GM12878 (cell line): Measurements from ENCODE around the gene BTBD10. TPM values are rescaled to one million over a fixed set of nuclear protein-coding genes. Genes with fewer than 3 reads are reported as not detected.

Experiments
- ATAC-seq: fragments of 200-7000 bp; cut with Tn5 transposase; 3 replicates; pipeline ENCODE4 v1.9.1; 2020; ENCODE audit warnings: mild to moderate bottlenecking, moderate library complexity
- BruUV-seq: library from RNA; stranded (reverse); fragments of 400-500 nt; replicated peaks from 2 replicates; lab custom pipeline; 2021; lab: Mats Ljungman, UMichigan
- CTCF ChIA-PET: fragments of 300-600 bp; sonication (Branson Sonifier 250); formaldehyde crosslinking; extraction: SDS; loops from one replicate; lab custom pipeline; 2021; ENCODE audit warnings: inconsistent platforms; lab: Yijun Ruan, JAX
- POLR2A ChIA-PET: fragments of 350-600 bp; formaldehyde crosslinking; extraction: SDS; loops from one replicate; lab custom pipeline; 2021; ENCODE audit warnings: inconsistent platforms; lab: Charles Lee
- RAD21 ChIA-PET: fragments of 300-600 bp; sonication (Branson Sonifier 250); formaldehyde crosslinking; loops from one replicate; lab custom pipeline; 2023; ENCODE audit warnings: antibody characterized with exemption; ENCODE audit not compliant: unreplicated experiment; lab: Charles Lee
- SMC1A ChIA-PET: fragments of 300-600 bp; sonication (Branson Sonifier 250); formaldehyde crosslinking; loops from one replicate; lab custom pipeline; 2023; ENCODE audit not compliant: unreplicated experiment, uncharacterized antibody; lab: Charles Lee
- DNase-seq: peaks from one replicate; pipeline ENCODE4 v3.0.0-alpha.2; 2011; ENCODE audit warnings: low read depth, low spot score
- FAIRE-seq: peaks from 3 replicates; lab custom pipeline; 2011; peaks lifted over from hg19 to GRCh38; lab: Jason Lieb, UNC
- H2AFZ ChIP-seq: 2 replicates; pipeline ENCODE4 v1.6.0; 2011; ENCODE audit warnings: low read depth, low read length, control low read depth; ENCODE audit not compliant: control insufficient read depth
- H3K27ac ChIP-seq: 2 replicates; pipeline ENCODE4 v1.5.1; 2011; ENCODE audit warnings: control low read depth; ENCODE audit not compliant: control insufficient read depth, insufficient read depth
- H3K27me3 ChIP-seq, 2 experiments: replicated peaks in 1 of 2; 2 replicates each; pipeline versions ENCODE4 v1.6.0 to v1.6.1; 2011; ENCODE audit warnings: low read length in 1 of 2; ENCODE audit not compliant: control insufficient read depth in 2 of 2, insufficient read depth in 2 of 2
- H3K36me3 ChIP-seq, 2 experiments: 2 replicates each; pipeline ENCODE4 v1.5.1; 2011; ENCODE audit warnings: low read length in 1 of 2; ENCODE audit not compliant: control insufficient read depth in 2 of 2, insufficient read depth in 2 of 2
- H3K4me1 ChIP-seq: 2 replicates; pipeline ENCODE4 v1.6.1; 2011; ENCODE audit warnings: mild to moderate bottlenecking, low read length, moderate library complexity, mixed read lengths; ENCODE audit not compliant: control insufficient read depth, insufficient read depth
- H3K4me2 ChIP-seq: 2 replicates; pipeline ENCODE4 v1.6.0; 2011; ENCODE audit warnings: control low read depth; ENCODE audit not compliant: control insufficient read depth, insufficient read depth
- H3K4me3 ChIP-seq: fragments of 200-600 bp; sonication (generic); 2 replicates; pipeline ENCODE4 v1.5.1; 2016
- H3K79me2 ChIP-seq: 2 replicates; pipeline ENCODE4 v1.6.0; 2011; ENCODE audit warnings: low read length; ENCODE audit not compliant: control insufficient read depth, insufficient read depth
- H3K9ac ChIP-seq: 2 replicates; pipeline ENCODE4 v1.8.0; 2011; ENCODE audit warnings: low read length, control low read depth, mixed read lengths; ENCODE audit not compliant: control insufficient read depth, insufficient read depth
- H3K9me3 ChIP-seq: replicated peaks from 3 replicates; pipeline ENCODE4 v1.5.1; 2011; ENCODE audit warnings: mild to moderate bottlenecking, low read length; ENCODE audit not compliant: control insufficient read depth, insufficient read depth
- H4K20me1 ChIP-seq: 2 replicates; pipeline ENCODE4 v1.6.0; 2011; ENCODE audit not compliant: control insufficient read depth, insufficient read depth
- BHLHE40 ChIP-seq, 2 experiments: fragments of 450-650 bp in 1 of 2; IDR thresholded peaks; 2 replicates each; pipeline ENCODE4 v1.6.1; 2011 to 2017; ENCODE audit warnings: low read depth in 2 of 2, borderline replicate concordance in 1 of 2, improper control_type of control experiment in 1 of 2, low read length in 1 of 2, mild to moderate bottlenecking in 1 of 2
- HCFC1 ChIP-seq: fragments of 150-350 bp; IDR thresholded peaks from 2 replicates; pipeline ENCODE4 v1.6.1; 2014; ENCODE audit warnings: low read length
- IKZF1 ChIP-seq: fragments of 450-650 bp; conservative IDR thresholded peaks from 2 replicates; pipeline ENCODE4 v1.6.1; 2017; ENCODE audit warnings: antibody characterized with exemption, mild to moderate bottlenecking
- MEF2B ChIP-seq: fragments of 450-650 bp; IDR thresholded peaks from 2 replicates; pipeline ENCODE4 v1.6.1; 2018; ENCODE audit warnings: mild to moderate bottlenecking, moderate library complexity; ENCODE audit not compliant: partially characterized antibody, poor library complexity, severe bottlenecking
- PAX5 ChIP-seq: IDR thresholded peaks from 2 replicates; pipeline ENCODE4 v1.6.1; 2011; ENCODE audit warnings: low read depth, low read length, borderline replicate concordance
- RB1 ChIP-seq: fragments of 450-650 bp; formaldehyde crosslinking; IDR thresholded peaks from 2 replicates; pipeline ENCODE4 v1.6.1; 2017; ENCODE audit warnings: mild to moderate bottlenecking, borderline replicate concordance
- SRF ChIP-seq, 2 experiments: IDR thresholded peaks; 2 replicates each; pipeline ENCODE4 v1.6.1; 2011; ENCODE audit warnings: low read depth in 2 of 2, low read length in 2 of 2, mild to moderate bottlenecking in 1 of 2, moderate library complexity in 1 of 2
- YY1 ChIP-seq: IDR thresholded peaks from 2 replicates; pipeline ENCODE4 v1.6.1; 2011; ENCODE audit warnings: low read depth, mild to moderate bottlenecking, low read length
- ZNF217 ChIP-seq: fragments of 450-650 bp; IDR thresholded peaks from 2 replicates; pipeline ENCODE4 v1.6.1; 2017; ENCODE audit warnings: antibody characterized with exemption, mild to moderate bottlenecking
- WGBS: methylation state at CpG from one replicate; pipeline ENCODE4 v1.1.6; 2016; ENCODE audit warnings: low lambda C conversion rate; ENCODE audit not compliant: insufficient replicate concordance, insufficient coverage; ENCODE audit errors: missing lambda C conversion rate; 5-methylcytosine and 5-hydroxymethylcytosine counted together
- in situ Hi-C: fragments of 300-500 bp; cut with MboI; formaldehyde crosslinking; loops from 9 replicates; pipeline ENCODE4 v1.14.3; 2018; ENCODE audit warnings: mixed read lengths
- intact Hi-C: fragments of 100-400 bp; cut with micrococcal nuclease; formaldehyde crosslinking; loops from one replicate; pipeline ENCODE4 v1.14.2; 2022; ENCODE audit not compliant: unreplicated experiment
- polyA plus RNA-seq, 11 experiments: library from polyadenylated mRNA; depleted of rRNA in 4 of 11; unstranded in 6 of 11; stranded (reverse) in 5 of 11; fragments of >200 nt; fragmentation: Nextera tagmentation in 4 of 11; fragmentation: Illumina TruSeq in 1 of 11; extraction: Ambion mirVana in 4 of 11; extraction: Trizol in 1 of 11; gene quantifications; 1 replicate in 1 of 11; 2 replicates in 10 of 11; pipeline versions ENCODE4 v1.2.1 to v1.2.3, GENCODE V29; 2011 to 2016; ENCODE audit warnings: inconsistent platforms in 2 of 11, missing spikeins in 2 of 11, low read depth in 1 of 11
- total RNA-seq, 4 experiments: library from RNA; depleted of rRNA in 3 of 4; stranded (reverse); fragments of >200 nt in 3 of 4; fragmentation: Illumina TruSeq in 1 of 4; extraction: Trizol in 1 of 4; gene quantifications; 2 replicates each; pipeline versions ENCODE4 v1.2.1 to v1.2.3, GENCODE V29; 2013 to 2021

The BTBD10 gene
- total and polyA plus RNA-seq, 10 of the 15 experiments (the other 5 are each of a cell fraction or from before 2014, with no cell fraction given): 20.8 to 38.8 (median 26.9) TPM

GRCh38 chr11:13449522-13449921 lies 13.5 kb downstream of the BTBD10 start:
- intact Hi-C loops (no loop called here), in situ Hi-C loops (no loop called here)
- Histone ChIP-seq H3K9me3 (peaks cover 2% of the 10 kb centered on the region; the same call in 2 of the 3 replicates), H3K4me2 (no peak overlapping the region), H3K36me3 (no peaks in the 10 kb centered on the region), H3K27ac (no peak overlapping the region), H3K4me1 (no peaks in the 10 kb centered on the region; the same call in 1 of the 2 replicates), H2AFZ (no peak overlapping the region), H3K4me3 (no peak overlapping the region), H3K9ac (no peak overlapping the region), H3K79me2 (peaks cover 11% of the 10 kb centered on the region), H3K27me3 (no peaks in the 10 kb centered on the region)
- ATAC-seq (no peak), FAIRE-seq (no peak), DNase-seq (no peak)
- 0% methylated on average over 1 of the region's 1 CpG for WGBS
- POLR2A ChIA-PET: no interaction called here
- RAD21 ChIA-PET: interaction anchor here (5.1 kb wide), 1 partner anchor 12 kb away, joined by 30 read pairs; the partner anchor contains the start of gene BTBD10
- CTCF ChIA-PET: interaction anchor here (1.2 kb wide), 1 partner anchor 11 kb away, joined by 3 read pairs; no protein-coding TSS in a partner anchor
- SMC1A ChIA-PET: interaction anchor here (0.9 to 2.9 kb wide), 3 partner anchors 12 to 1074 kb away, joined by 3 to 19 read pairs (median 3); partner anchors contain the start of gene BTBD10
- BruUV-seq: no TSS peak
- TF ChIP-seq ZNF217 (no peak), MEF2B (no peak), SRF (IDR thresholded peaks at IDR 0.05; ENCODE audit: low read depth in 2 of 2, low read length in 2 of 2) (no peak), RB1 (no peak), YY1 (no peak), IKZF1 (no peak), HCFC1 (no peak), PAX5 (no peak), BHLHE40 (IDR thresholded peaks at IDR 0.05; ENCODE audit: borderline replicate concordance in 1 of 2, low read depth in 2 of 2, low read length in 1 of 2) (no peak)
- TF ChIP-seq, all 136 proteins: peak for 0
- H4K20me1 ChIP-seq: no peaks in the 10 kb centered on the region
